Tibial nerve (tissue), 4 donors: ENCODE data around the gene ZNRF1.

ENCODE experiments used
- EP300 ChIP-seq, 2 donors: sonication (generic); formaldehyde crosslinking; IDR thresholded peaks; one replicate each; pipeline ENCODE4 v1.6.1; 2017; ENCODE audit warnings: antibody characterized with exemption in 2 of 2, mild to moderate bottlenecking in 1 of 2
- POLR2A ChIP-seq, 2 donors: fragments of 450-650 bp; IDR thresholded peaks; one replicate each; pipeline ENCODE4 v1.6.1; 2017; ENCODE audit warnings: antibody characterized with exemption in 2 of 2, mild to moderate bottlenecking in 2 of 2, moderate library complexity in 2 of 2
- TF ChIP-seq, protein P1 (sequence below), 5 experiments: fragments of 200-600 bp in 3 of 5; fragments of 450-650 bp in 2 of 5; sonication (generic) in 3 of 5; IDR thresholded peaks; one replicate each; pipeline ENCODE4 v1.5.1; 2016 to 2019; ENCODE audit warnings: antibody characterized with exemption in 5 of 5, mild to moderate bottlenecking in 3 of 5, moderate library complexity in 2 of 5

- TF ChIP-seq POLR2A (IDR thresholded peaks at IDR 0.05) = no peak
- TF ChIP-seq, protein P1, sequence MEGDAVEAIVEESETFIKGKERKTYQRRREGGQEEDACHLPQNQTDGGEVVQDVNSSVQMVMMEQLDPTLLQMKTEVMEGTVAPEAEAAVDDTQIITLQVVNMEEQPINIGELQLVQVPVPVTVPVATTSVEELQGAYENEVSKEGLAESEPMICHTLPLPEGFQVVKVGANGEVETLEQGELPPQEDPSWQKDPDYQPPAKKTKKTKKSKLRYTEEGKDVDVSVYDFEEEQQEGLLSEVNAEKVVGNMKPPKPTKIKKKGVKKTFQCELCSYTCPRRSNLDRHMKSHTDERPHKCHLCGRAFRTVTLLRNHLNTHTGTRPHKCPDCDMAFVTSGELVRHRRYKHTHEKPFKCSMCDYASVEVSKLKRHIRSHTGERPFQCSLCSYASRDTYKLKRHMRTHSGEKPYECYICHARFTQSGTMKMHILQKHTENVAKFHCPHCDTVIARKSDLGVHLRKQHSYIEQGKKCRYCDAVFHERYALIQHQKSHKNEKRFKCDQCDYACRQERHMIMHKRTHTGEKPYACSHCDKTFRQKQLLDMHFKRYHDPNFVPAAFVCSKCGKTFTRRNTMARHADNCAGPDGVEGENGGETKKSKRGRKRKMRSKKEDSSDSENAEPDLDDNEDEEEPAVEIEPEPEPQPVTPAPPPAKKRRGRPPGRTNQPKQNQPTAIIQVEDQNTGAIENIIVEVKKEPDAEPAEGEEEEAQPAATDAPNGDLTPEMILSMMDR (IDR thresholded peaks at IDR 0.05) = no peak
- TF ChIP-seq EP300 (IDR thresholded peaks at IDR 0.05) = no peak
Measured at GRCh38 chr16:75074304-75074793, 75.5 kb downstream of the ZNRF1 start.
